HepG2 (cell line): ENCODE measurements around the gene DNM1. TPM values are rescaled to one million over a fixed set of nuclear protein-coding genes. Genes with fewer than 3 reads are reported as not detected.
A peak's percentile ranks its signal among the peaks of the same experiment; 100 is the strongest.

ENCODE experiments used
- ETV5 ChIP-seq: IDR thresholded peaks from 2 replicates; pipeline ENCODE4 v1.6.1; 2018; ENCODE audit warnings: missing biosample characterization, missing genetic modification reagents, inconsistent platforms, borderline replicate concordance
- FOSL1 ChIP-seq: sonication (generic); formaldehyde crosslinking; IDR thresholded peaks from 2 replicates; pipeline ENCODE4 v1.9.0; 2021; ENCODE audit warnings: missing genetic modification reagents, borderline replicate concordance
- FOXA3 ChIP-seq: IDR thresholded peaks from 2 replicates; pipeline ENCODE4 v1.6.1; 2016; ENCODE audit warnings: missing genetic modification reagents, missing compliant biosample characterization
- GABPB1 ChIP-seq: IDR thresholded peaks from 2 replicates; pipeline ENCODE4 v1.6.1; 2016; ENCODE audit warnings: mild to moderate bottlenecking, missing genetic modification reagents, moderate library complexity, missing compliant biosample characterization
- GATAD2A ChIP-seq: IDR thresholded peaks from 2 replicates; pipeline ENCODE4 v1.6.1; 2016
- IRF9 ChIP-seq: sonication (generic); formaldehyde crosslinking; IDR thresholded peaks from 2 replicates; pipeline ENCODE4 v1.8.0; 2022; ENCODE audit warnings: missing genetic modification reagents, mild to moderate bottlenecking, borderline replicate concordance
- KDM2A ChIP-seq: sonication (generic); formaldehyde crosslinking; IDR thresholded peaks from 2 replicates; pipeline ENCODE4 v1.4.0; 2020; ENCODE audit warnings: low read depth, missing genetic modification reagents, borderline replicate concordance
- POLR2G ChIP-seq: fragments of 200-400 bp; formaldehyde crosslinking; IDR thresholded peaks from 2 replicates; pipeline ENCODE4 v1.6.1; 2018; ENCODE audit warnings: mild to moderate bottlenecking, low read depth, low read length, moderate library complexity
- TCF7 ChIP-seq: sonication (generic); IDR thresholded peaks from 2 replicates; pipeline ENCODE4 v1.6.1; 2016; ENCODE audit warnings: antibody characterized with exemption, low read depth
- ZNF17 ChIP-seq: sonication (generic); formaldehyde crosslinking; IDR thresholded peaks from 2 replicates; pipeline ENCODE4 v1.5.0; 2020; ENCODE audit warnings: mild to moderate bottlenecking, missing genetic modification reagents
- ZNF274 ChIP-seq: sonication (generic); formaldehyde crosslinking; IDR thresholded peaks from 2 replicates; pipeline ENCODE4 v1.5.1; 2020; ENCODE audit warnings: mild to moderate bottlenecking, missing genetic modification reagents
- ZNF430 ChIP-seq: sonication (generic); formaldehyde crosslinking; IDR thresholded peaks from 2 replicates; pipeline ENCODE4 v1.9.0; 2021; ENCODE audit warnings: mild to moderate bottlenecking, missing genetic modification reagents
- ZNF609 ChIP-seq: sonication (generic); formaldehyde crosslinking; IDR thresholded peaks from 2 replicates; pipeline ENCODE4 v1.4.0; 2020; ENCODE audit warnings: mild to moderate bottlenecking, missing genetic modification reagents, borderline replicate concordance
- ZNF687 ChIP-seq: sonication (generic); formaldehyde crosslinking; IDR thresholded peaks from 2 replicates; pipeline ENCODE4 v1.5.1; 2020; ENCODE audit warnings: mild to moderate bottlenecking, missing genetic modification reagents, moderate library complexity
- polyA plus RNA-seq, 8 experiments: library from polyadenylated mRNA; depleted of rRNA in 3 of 8; stranded (reverse) in 7 of 8; unstranded in 1 of 8; fragments of >200 nt; fragmentation: Illumina TruSeq in 4 of 8; extraction: Trizol in 4 of 8; gene quantifications; 2 replicates each; pipeline versions ENCODE4 v1.2.1 to v1.2.3, GENCODE V29; 2011 to 2016; ENCODE audit warnings: low read depth in 4 of 8, missing spikeins in 1 of 8, mixed read lengths in 1 of 8; ENCODE audit not compliant: insufficient read depth in 1 of 8
- total RNA-seq, 5 experiments: library from RNA; depleted of rRNA; stranded (reverse); fragments of >200 nt; fragmentation: Illumina TruSeq; extraction: Trizol; gene quantifications; 2 replicates each; pipeline ENCODE4 v1.2.3, GENCODE V29; 2016; ENCODE audit warnings: low read depth in 1 of 5
- TF ChIP-seq, protein P1 (sequence below): sonication (generic); formaldehyde crosslinking; IDR thresholded peaks from 2 replicates; pipeline ENCODE4 v1.4.0; 2020; ENCODE audit warnings: low read depth, mild to moderate bottlenecking, missing genetic modification reagents
- TF ChIP-seq, protein P2 (sequence below): fragments of 450-650 bp; IDR thresholded peaks from 2 replicates; pipeline ENCODE4 v1.6.1; 2016

Gene DNM1
- total and polyA plus RNA-seq, 2 of the 13 experiments (the other 11 are each of a cell fraction or from before 2014, with no cell fraction given) = 0.13 to 0.58 TPM

DNA sequence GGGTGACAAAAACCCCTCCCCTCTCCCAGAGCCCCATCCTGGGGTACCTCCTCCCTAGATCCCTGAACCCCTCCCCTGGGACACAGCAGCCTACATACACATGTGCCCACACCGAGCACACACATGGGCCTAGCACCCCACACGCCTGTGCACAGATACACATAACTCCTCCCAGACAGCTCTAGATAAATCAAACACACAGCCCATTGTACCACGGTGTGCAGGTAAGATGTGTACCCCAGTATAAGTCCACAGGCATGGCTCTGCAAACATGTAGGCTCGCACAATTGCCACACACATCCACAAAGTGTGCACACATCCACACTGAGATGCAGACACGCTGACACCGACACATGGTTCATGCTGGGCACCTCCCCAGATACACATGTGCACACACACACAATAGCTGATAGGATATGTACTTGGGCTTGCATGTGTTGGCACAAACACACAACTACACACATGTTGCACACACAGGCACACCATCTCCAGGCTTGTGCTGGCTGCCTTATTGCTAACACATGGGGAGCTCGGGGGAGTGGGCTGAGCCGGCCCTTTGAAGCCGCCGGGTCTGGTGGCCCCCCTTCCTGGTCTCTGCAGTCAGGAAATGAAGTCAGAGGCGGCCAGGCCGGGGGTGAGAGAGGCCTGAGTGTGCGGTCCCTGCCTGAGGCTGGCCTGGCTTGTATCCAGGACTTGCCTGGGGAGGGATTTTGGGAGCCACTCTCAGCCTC is 42.4 kb downstream of the DNM1 start (continued):
- 0 out of 2 replicates have a peak, but pooled peaks have one; percentile 22 for TF ChIP-seq ZNF609 (CRISPR knock-in tag)
- TF ChIP-seq, protein P1, sequence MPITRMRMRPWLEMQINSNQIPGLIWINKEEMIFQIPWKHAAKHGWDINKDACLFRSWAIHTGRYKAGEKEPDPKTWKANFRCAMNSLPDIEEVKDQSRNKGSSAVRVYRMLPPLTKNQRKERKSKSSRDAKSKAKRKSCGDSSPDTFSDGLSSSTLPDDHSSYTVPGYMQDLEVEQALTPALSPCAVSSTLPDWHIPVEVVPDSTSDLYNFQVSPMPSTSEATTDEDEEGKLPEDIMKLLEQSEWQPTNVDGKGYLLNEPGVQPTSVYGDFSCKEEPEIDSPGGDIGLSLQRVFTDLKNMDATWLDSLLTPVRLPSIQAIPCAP (CRISPR knock-in tag) = no peak
- TF ChIP-seq ZNF274 = peak; percentile 32; the same call in 1 of the 2 replicates
- peak; percentile 62 for TF ChIP-seq POLR2G
- 0 out of 2 replicates have a peak, but pooled peaks have one; percentile 37 for TF ChIP-seq IRF9
- TF ChIP-seq ZNF687 (CRISPR knock-in tag) = peak; percentile 82
- TF ChIP-seq FOSL1 = no peak
- peak; percentile 76 for TF ChIP-seq GABPB1 (CRISPR knock-in tag)
- 0 out of 2 replicates have a peak, but pooled peaks have one; percentile 36 for TF ChIP-seq GATAD2A (CRISPR knock-in tag)
- TF ChIP-seq ZNF430 (CRISPR knock-in tag) = no peak
- TF ChIP-seq FOXA3 (CRISPR knock-in tag) = peak; percentile 13; the same call in 1 of the 2 replicates
- TF ChIP-seq, protein P2, sequence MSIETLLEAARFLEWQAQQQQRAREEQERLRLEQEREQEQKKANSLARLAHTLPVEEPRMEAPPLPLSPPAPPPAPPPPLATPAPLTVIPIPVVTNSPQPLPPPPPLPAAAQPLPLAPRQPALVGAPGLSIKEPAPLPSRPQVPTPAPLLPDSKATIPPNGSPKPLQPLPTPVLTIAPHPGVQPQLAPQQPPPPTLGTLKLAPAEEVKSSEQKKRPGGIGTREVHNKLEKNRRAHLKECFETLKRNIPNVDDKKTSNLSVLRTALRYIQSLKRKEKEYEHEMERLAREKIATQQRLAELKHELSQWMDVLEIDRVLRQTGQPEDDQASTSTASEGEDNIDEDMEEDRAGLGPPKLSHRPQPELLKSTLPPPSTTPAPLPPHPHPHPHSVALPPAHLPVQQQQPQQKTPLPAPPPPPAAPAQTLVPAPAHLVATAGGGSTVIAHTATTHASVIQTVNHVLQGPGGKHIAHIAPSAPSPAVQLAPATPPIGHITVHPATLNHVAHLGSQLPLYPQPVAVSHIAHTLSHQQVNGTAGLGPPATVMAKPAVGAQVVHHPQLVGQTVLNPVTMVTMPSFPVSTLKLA = peak; percentile 90
- peak; percentile 83 for TF ChIP-seq ETV5 (CRISPR knock-in tag)
- peak; percentile 84 for TF ChIP-seq TCF7
- TF ChIP-seq KDM2A = peak; percentile 54; the same call in 1 of the 2 replicates
- TF ChIP-seq ZNF17 (CRISPR knock-in tag) = no peak
